ENCODE results near the gene KCNH3.

Gene KCNH3

DNA sequence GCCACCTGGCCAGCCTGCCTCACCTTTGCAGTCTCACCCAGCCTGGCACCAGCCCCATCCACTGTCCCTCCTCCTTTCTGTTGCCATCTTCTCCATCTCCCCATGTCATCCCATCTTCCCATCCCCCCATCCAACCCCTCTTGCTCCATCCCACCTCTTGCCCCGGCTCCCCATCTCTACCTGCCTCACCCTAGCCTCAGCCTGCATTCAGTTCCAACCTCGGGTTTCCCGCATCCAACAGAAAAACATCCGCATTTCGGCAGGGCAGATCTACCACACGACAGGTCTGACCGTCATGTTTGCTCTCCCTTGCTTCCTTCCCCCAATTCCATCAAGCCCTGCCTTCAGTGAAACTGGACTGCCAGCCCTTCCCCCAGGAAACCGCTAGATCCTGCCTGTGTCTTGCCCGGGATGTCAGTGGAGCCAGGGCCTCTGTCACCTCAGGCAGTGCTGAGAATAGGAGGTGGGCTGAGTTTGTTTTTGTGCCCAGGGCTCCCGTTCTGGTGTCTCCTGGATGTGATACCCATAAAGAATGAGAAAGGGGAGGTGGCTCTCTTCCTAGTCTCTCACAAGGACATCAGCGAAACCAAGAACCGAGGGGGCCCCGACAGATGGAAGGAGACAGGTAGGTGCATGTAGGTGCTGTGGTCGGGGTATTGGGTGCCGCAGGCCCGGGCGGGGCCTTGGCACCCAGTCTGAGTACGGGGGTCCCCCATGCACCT, 2.5 kb downstream of the KCNH3 start:
- no peak overlapping the region for H3K27ac ChIP-seq
- TF ChIP-seq, protein P1, sequence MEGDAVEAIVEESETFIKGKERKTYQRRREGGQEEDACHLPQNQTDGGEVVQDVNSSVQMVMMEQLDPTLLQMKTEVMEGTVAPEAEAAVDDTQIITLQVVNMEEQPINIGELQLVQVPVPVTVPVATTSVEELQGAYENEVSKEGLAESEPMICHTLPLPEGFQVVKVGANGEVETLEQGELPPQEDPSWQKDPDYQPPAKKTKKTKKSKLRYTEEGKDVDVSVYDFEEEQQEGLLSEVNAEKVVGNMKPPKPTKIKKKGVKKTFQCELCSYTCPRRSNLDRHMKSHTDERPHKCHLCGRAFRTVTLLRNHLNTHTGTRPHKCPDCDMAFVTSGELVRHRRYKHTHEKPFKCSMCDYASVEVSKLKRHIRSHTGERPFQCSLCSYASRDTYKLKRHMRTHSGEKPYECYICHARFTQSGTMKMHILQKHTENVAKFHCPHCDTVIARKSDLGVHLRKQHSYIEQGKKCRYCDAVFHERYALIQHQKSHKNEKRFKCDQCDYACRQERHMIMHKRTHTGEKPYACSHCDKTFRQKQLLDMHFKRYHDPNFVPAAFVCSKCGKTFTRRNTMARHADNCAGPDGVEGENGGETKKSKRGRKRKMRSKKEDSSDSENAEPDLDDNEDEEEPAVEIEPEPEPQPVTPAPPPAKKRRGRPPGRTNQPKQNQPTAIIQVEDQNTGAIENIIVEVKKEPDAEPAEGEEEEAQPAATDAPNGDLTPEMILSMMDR (IDR thresholded peaks at IDR 0.05; ENCODE audit: low read depth, low read length, missing control alignments), result no peak
- in situ Hi-C loops (cut with HindIII; ENCODE audit: low pct_ligation_motif_present, low sequenced_read_pairs), result no loop called here
- DNase-seq, result no peak
- H3K27me3 ChIP-seq (replicated peaks), result peaks cover 29% of the 10 kb centered on the region
- no peak overlapping the region for H3K4me3 ChIP-seq (ENCODE audit: low read depth, low read length)
- no peaks in the 10 kb centered on the region for H3K36me3 ChIP-seq (replicated peaks)

DNA sequence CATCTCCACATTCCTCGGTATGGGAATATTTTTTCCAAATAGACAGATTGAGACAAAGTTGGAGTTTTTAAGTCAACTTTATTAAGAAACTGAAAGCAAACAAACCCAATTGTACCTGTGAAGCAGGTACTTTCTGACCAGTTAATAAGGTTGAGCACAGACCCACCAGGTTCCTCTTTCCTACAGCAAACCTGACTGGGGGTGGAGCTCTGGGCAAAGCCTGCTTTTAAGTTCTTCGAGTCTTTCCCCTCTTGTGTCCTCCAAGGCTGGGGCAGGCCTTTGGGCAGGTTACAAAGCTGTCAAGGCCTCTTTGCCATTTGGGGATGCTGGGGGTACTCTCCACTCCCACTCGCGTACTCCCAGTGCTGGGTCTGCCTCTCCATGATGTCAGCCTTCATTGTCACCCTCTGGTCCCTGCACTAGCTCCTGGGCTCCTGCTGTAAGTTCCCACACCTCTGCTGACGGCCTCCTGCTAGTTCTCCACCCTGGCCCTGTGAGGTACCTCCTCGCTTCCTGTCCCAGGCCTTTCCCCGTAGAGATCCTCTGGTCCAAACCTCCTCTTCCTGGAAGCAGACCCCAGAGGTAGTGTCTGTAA, 3.2 kb downstream of the KCNH3 start:
- no peak overlapping the region for H3K4me3 ChIP-seq (ENCODE audit: low read depth, low read length)
- peaks cover 29% of the 10 kb centered on the region for H3K27me3 ChIP-seq (replicated peaks)
- no peak overlapping the region for H3K27ac ChIP-seq
- TF ChIP-seq, protein P1 (IDR thresholded peaks at IDR 0.05; ENCODE audit: low read depth, low read length, missing control alignments), result no peak
- H3K36me3 ChIP-seq (replicated peaks), result no peaks in the 10 kb centered on the region
- DNase-seq, result no peak
- in situ Hi-C loops (cut with HindIII; ENCODE audit: low pct_ligation_motif_present, low sequenced_read_pairs), result no loop called here

DNA sequence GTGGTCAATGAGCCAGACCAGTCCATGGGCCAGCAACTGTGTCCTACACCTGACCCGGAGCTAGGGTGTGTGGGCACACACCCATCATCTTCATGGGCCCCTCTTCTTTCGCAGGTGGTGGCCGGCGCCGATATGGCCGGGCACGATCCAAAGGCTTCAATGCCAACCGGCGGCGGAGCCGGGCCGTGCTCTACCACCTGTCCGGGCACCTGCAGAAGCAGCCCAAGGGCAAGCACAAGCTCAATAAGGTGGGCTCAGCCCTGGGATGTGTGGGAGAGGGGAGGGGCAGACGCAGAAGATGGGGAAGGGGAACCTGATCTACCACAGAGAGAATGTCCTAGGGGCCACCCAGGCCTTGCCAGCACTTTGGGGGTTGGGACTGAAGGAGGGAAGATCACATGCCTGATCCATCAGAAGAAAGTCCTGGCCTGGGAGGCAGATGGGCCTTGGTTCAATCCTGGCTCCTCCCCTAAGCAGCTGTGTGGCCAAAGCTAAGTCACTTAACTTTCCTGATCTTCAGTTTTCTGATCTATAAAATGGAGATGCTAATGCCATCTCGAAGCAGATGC, 3.8 kb downstream of the KCNH3 start:
- in situ Hi-C loops (cut with HindIII; ENCODE audit: low pct_ligation_motif_present, low sequenced_read_pairs), result no loop called here
- TF ChIP-seq, protein P1 (IDR thresholded peaks at IDR 0.05; ENCODE audit: low read depth, low read length, missing control alignments), result no peak
- Histone ChIP-seq H3K27me3 (replicated peaks) (peaks cover 26% of the 10 kb centered on the region), H3K27ac (no peak overlapping the region), H3K36me3 (replicated peaks) (no peaks in the 10 kb centered on the region), H3K4me3 (ENCODE audit: low read depth, low read length) (no peak overlapping the region)
- no peak for DNase-seq

DNA sequence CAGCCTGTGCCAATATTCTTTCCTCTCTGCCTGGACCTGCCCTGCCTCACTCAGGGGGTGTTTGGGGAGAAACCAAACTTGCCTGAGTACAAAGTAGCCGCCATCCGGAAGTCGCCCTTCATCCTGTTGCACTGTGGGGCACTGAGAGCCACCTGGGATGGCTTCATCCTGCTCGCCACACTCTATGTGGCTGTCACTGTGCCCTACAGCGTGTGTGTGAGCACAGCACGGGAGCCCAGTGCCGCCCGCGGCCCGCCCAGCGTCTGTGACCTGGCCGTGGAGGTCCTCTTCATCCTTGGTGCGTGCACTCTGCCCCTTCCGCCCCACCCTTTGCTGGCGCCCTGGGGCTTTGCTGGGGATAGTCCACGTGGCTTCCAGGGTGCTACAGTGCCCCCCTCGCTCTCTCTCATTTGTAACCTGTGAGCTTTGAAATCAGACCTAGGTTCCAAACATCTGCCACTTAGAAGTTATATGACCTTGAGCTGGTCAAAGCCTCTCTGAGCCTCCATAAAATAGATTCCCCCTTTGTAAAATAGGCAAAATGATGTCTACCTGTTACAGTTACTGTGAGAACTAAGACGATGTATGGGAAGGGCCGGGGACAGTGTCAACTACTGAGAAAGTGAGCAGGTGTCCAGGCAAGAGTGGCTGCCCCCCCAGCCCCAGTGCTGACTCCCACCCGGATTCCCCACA, 4.5 kb downstream of the KCNH3 start:
- in situ Hi-C loops (cut with HindIII; ENCODE audit: low pct_ligation_motif_present, low sequenced_read_pairs), result no loop called here
- H3K27ac ChIP-seq, result no peak overlapping the region
- no peak for DNase-seq

DNA sequence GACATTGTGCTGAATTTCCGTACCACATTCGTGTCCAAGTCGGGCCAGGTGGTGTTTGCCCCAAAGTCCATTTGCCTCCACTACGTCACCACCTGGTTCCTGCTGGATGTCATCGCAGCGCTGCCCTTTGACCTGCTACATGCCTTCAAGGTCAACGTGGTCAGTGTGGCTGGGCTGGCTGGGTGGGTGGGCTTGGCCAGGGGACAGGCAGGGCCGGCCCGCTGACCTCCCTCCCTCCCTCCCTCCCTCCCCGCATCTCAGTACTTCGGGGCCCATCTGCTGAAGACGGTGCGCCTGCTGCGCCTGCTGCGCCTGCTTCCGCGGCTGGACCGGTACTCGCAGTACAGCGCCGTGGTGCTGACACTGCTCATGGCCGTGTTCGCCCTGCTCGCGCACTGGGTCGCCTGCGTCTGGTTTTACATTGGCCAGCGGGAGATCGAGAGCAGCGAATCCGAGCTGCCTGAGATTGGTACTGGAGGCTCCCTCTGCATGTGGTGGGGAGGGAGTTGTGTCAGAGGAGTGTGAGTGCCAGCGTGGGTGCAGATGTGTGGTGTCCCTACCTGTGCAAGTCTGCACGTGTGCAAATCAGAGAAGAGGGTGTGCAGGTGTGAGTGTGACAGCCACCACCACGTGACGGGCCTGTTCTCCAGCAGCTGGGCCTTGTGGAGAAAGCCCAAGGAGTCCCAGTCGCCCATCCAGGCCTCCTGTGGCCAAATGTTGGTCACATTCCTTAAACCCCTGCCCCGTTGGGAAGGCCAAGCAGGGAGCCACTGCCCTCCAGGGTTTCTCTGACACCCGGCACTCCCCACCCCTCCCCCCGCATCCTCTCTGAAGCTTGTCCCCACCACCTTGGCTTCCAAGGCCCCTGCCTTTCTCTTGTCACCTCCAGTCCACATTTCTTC, 5.3 kb downstream of the KCNH3 start:
- TF ChIP-seq, protein P1 (IDR thresholded peaks at IDR 0.05; ENCODE audit: low read depth, low read length, missing control alignments), result no peak
- H3K4me3 ChIP-seq (ENCODE audit: low read depth, low read length), result no peak overlapping the region

More for the DNA sequence above, 4.5 kb downstream of the KCNH3 start:
- Histone ChIP-seq H3K36me3 (replicated peaks) (no peaks in the 10 kb centered on the region), H3K4me3 (ENCODE audit: low read depth, low read length) (no peak overlapping the region), H3K27me3 (replicated peaks) (peaks cover 20% of the 10 kb centered on the region)
- TF ChIP-seq, protein P1 (IDR thresholded peaks at IDR 0.05; ENCODE audit: low read depth, low read length, missing control alignments), result no peak

More for the DNA sequence above, 5.3 kb downstream of the KCNH3 start:
- DNase-seq, result no peak
- Histone ChIP-seq H3K36me3 (replicated peaks) (no peaks in the 10 kb centered on the region), H3K27me3 (replicated peaks) (peaks cover 19% of the 10 kb centered on the region), H3K27ac (no peak overlapping the region)
- in situ Hi-C loops (cut with HindIII; ENCODE audit: low pct_ligation_motif_present, low sequenced_read_pairs), result no loop called here

Data from brain microvascular endothelial cell (primary cell).